ENCODE measurements around the gene STK39.

STK39 gene

DNA sequence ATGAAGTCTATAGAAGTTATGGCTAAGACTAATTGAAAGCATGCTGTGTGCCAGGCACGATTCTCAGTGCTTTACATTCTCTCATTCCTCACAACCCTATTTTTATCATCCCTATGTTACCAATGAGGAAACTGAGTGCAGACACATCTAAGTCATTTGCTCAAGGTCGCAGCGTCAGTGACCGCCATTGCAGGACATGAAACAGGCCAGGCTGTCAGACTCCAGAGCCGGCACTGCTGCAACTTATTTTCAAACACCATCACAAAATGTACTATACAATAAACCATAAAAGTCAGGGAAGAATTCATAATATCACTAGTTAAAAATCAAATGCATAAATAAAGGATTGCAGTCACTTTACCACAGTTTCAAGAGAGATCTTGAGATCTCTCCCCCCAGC is 5.6 kb downstream of the STK39 start:
- no peak for DNase-seq

DNA sequence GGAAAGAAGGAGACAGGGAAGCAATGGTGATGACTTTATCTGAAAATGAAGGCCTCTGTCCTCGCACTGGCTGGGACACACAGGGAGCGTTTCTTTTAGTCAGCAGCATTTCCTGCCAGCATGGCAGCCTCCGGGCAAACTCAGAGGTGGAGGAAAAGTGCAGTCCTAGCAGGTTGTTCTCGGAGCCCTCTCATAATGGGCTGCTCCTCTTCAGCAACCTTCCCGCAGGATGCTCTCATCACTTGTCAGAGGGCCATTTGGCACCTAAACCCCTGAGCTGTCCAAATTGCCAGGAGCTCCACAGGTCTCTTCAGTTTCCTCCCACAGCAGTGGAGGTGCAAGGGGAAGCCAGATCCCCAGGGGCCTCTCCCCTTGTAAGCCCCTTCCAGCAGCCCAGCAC is 6.2 kb downstream of the STK39 start:
- no peak for DNase-seq

DNA sequence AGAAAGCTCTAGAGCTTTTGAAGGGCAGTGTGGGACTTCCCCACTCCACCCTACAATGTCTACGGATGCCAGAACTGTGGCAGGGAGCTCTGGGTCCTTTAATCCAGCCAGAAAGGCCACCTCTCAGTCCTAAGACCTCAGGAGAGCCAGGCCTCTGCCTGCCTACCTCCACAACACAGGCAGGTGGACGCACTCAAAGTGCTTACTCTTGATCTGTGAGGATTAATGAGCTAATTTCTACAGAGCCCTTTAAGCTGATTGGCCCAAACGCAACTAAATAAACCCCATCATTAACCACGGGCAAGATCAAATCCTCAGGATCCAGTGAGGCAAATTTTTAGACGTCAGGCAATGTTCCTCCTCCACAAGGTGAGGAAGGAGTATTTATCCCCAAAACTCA is 8.1 kb downstream of the STK39 start:
- DNase-seq, result no peak

DNA sequence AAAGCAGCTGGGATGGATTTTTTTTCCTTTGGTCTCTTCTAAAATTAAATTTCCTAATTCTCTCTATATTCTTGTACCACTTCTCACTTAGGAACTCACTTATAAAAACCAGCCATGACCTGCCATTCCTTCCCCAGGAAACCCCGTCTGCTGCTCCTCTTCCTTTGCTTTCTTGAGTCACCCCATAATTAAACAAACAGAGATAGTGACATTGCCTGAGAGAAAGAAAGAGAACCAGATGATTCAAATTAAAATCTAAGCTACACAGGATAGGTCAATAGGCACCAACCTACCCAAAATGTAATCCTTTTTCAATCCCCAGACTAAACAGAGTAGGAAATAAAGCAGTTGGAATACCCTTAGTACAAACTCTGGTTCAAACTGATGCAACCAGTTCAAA is 9.7 kb downstream of the STK39 start:
- DNase-seq, result no peak

DNA sequence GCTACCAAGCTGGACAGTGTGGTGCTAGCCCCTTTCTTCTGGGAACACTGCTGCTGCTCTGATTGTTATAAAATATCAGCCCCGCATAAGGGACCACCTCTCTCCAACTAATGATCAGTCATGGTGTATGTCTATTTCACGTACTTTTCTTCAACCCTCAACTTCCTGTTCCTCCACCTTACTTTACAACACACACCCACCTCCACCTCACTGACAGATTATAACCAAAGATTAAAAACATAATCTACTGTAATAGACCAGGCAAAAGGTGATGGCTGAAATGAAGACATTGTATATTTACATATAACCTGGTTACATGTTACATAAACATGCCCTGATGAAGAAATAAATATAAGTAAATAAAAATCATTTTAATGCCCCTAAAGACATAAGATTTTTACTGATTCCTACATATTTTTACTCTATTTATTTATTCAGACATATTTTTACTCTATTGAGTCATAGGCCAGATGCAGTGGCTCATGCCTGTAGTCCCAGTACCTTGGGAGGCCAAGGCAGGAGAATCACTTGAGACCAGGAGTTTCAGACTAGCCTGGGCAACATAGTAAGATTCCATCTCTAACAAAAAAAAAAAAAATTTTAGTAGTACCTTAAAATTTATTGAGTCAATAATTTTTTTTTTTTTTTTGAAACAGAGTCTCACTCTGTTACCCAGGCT is 12.8 kb downstream of the STK39 start:
- no peak for DNase-seq

DNA sequence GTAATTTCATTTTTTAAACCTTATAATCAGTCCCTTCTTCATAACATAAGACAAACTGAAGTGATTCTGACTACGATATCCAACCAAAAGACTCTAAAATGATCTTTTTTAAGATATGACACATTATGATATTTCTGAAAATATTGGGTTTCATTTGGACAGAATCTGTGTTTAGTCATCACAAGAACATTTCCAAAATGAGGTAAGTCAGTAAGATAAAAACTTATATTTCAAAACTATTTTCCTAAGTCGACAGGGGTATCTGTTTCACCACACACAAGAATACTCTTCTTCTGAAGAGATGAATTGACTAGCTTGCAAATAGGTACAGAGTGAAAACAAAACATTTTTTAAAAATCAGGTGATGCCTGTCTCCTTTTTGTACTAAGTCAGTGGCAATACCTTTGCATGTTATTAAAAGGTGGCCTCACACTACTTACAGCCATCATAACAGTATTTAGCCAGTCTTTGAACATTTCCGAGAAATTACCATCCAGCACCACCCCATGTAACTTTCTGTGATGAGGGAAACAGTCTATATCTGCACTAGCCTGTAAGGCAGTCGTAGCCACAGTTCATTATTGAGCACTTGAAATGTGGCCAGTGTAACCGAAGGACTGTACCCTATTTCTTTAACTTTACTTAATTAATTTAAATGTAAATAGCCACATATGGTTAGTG is 13.5 kb downstream of the STK39 start:
- no peak for DNase-seq

DNA sequence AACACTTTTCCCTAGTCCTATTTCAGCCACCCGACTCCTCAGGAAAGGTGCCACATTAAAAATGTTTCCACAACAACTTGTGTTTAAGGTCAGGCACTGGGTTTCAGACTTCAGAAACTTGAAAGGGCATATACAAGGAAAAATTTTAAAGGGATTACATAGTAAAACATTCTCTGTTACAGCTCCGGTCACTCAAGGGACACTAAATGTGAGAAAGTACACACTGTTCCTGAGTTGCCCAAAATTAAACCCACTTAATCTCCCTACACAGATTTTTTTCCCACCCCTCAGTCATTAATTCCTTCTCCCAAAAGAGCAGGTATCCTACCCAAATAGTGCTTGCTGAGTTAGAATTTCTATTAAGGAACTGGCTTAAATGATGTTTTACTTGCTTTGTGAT is 14.2 kb downstream of the STK39 start:
- no peak for DNase-seq

DNA sequence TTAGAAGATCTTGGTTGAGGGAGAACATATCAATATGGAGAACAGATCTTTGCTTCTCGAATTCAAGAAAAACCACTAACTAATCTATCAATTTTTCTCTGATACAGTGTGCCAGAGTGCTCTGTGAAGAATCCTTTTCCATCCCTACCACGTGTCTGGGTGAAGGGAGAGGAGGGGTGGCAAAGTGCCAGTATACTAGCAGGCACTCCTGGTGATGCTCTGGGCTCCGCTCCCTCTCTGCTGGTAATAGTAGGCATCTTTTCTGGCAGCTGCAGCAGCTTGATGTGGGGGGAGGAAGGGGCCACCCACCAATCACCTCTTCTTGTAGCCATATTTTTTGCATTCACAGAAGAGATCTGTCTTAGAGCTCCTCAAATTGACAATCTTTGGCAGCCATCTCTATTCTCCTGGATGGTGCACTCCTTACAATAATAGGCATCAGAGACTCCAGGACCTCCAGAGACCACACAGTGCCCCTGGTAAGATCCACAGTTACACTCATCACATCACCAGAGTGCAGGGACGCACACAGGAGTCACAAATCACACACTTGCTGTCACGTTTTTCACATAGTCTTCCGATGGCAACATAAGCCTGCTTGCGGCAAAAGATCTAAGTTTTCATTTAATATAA is 15.7 kb downstream of the STK39 start:
- DNase-seq, result no peak

DNA sequence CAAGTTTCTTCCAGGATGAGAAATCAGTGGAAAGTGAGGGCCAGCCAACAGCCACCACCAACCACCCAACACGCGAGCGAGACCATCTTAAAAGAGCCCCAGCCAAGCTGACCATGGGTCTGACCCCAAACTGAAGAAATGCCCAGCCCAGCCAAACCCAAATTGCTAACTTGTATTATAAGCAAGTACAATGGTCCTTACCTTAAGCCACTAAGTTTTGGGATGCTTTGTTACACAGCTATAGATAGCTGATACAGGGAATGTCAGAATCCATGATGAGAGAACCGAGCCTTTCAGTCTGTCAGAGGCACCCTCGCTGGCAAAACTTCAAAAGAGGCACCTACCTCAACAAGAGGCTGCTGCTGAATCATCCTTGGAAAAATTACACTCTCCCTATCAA is 17.0 kb downstream of the STK39 start:
- DNase-seq, result no peak

DNA sequence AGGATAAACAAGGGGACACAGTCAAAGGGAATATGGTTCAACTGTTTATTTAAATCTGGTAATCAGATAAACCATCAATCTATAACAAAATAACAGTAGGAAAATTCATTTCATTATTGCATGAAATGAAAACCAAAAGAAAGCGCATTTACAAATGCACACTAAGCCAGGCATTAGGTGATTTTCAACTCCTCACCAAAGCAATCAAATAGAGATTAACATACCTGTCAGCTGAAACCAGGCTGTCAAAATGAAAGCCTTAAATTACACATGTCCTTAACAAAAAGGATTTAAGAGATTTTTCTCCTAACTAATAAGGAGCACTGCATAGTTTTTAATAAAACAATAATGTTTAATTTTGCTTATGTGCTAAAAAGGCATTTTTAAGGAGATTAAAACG is 23.0 kb downstream of the STK39 start:
- no peak for DNase-seq

DNA sequence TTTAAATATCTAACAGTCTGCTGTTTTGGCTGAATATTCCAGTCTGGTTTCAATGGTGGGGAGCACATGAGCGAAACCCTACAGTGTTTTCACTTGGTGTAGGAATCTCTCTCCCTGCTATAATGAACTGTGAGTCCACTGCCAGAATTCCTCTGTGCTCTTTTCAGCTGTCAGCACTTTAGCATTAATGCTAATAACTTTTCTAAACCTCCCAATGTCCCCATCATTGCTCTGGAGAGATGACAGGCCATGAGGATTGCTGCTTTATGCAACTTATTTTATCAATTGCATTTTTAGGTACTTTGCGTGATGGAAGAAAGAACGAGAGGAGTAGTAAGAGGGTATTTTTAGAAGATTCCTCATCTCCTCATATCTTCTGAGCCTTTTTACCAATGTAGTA is 25.3 kb downstream of the STK39 start:
- DNase-seq, result no peak

DNA sequence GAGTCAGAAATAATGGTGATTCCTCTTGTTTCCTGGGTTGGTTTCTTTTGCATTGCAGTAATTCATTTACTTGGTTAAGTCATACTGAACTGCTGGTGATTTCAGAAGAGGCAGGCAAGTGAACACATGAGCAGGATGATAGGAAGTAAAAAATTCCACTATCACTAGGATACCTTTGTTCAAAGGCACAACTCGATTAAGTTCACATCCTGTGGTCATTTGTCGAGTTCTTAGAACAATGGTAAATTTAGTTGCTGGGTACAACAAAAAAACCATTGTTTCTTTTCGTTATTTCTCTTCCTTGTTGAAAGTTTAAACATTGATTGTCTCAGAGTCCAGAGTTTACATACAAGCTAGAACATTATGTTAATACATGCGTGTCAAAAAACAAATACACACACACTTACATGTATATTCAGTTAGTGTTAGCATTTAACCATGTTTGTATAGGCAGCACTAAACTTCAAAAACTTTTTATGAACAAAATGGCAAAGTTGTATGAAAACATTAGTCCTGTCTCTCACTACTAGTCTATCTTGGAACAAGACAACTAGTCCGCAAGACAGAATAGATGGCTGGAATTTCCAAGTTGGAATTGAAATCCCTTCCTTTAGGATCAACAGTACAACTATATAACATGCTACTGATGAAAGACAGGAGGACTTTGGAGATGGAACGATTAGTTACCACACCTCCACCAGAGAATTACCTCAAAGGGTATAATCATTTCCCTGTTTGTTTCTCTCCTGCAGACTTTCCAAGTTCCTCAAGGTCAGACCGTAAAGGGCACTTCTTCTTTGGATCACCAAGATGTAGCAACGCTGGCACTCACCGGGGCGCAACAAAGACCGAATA is 26.2 kb downstream of the STK39 start:
- no peak for DNase-seq

DNA sequence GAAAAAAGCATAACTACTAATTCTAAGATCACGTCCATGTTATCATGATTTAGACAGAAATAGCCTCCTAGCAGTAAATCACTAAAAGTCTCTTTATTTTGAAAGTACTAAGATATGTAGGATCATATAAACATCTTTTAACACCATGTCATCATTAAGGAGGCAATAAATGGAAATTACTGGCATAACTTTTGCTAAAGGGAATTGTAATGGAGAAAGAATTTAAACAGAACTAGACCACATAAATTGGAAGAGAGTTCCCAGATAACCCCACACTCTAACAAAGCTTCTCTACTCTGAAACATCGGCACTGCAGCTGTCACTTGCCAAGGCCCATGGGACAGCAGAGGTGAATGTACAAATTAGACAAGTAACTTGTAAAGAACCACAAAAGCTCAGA is 29.5 kb downstream of the STK39 start:
- DNase-seq, result no peak

DNA sequence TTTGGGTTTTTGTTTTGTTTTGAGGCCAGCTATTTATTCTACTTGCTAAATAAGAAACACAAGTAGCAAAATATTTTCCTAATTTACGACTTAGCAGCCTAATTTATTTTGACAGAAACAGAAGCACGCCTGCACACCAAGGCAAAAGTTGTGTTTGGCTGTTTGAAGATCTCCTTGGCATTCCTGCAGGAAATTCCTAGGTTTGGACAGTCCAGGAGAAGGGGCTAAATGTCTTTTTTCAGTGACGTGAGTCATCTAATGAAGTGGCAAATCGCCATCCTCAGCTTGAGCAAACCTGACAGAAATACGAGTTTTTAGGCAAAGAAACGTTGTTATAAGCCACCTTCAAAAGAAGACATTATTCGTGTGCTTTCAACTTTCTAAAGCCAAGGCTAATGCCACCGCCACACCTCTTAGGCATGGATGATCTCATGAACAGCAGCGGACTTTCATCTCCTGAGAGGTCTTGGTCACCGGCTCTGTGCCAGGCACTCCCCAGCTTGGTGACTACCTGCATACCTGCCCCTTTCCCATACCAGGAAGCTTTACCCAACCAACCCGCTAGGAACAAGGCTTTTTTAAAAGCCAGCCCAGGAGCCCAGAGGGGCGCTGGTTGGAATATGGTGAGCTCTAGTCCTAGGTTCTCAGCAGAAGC is 30.9 kb downstream of the STK39 start:
- DNase-seq, result no peak

DNA sequence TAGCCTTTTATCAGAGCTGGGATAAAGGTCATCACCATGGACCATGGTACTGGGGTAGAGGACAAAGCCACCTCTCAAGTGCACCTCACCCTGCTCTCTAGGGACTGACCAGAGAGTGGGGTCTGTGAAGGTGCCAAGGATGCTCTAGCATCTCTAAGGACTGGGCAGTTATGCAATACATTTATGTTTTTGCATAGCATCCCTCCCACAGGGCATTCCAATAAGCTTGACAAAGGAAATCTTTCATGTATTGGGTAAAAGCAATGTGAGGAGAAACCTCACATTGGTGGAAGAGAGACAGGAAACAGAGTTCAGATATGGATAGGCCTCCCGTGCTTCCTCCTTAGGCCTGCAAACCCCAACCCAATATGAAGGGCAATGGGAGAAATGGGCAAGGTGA is 31.6 kb downstream of the STK39 start:
- DNase-seq, result no peak

DNA sequence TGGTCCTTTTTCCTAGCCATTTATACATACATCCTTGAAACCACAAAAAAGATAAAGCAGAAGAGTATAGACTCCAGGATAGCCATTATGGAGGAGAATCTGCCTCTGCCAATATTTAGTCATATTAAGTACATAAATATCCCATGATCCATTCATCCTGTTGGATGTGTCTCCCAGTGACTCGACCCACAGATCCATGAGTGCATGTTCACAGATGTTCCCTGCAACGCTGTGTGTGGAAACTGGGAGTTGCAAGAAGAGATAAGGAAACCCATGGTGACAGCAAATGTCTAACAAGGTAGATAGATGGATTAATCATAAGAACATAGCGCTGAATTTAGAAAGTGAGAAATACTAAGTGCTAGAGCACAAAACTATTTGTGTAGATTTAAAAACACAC is 34.5 kb downstream of the STK39 start:
- DNase-seq, result no peak

DNA sequence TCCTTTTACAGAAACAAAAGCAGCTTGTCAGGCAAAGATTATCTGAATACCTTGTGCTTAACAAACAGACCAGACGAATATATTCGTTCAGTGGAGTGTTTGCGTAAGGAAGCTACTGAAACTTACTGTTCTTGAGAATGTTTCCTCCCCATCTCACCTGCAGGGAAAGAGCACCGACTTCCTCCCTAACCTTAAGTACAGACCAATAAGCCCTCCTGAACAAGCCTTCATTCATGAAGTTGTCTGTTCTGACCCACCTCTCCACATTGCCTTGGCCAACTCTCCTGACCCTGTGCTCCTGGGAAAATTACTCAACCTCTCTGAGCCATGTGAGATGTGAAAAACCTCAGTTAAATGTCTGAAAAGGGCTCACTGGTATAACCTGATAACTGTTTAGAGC is 35.2 kb downstream of the STK39 start:
- DNase-seq, result no peak

DNA sequence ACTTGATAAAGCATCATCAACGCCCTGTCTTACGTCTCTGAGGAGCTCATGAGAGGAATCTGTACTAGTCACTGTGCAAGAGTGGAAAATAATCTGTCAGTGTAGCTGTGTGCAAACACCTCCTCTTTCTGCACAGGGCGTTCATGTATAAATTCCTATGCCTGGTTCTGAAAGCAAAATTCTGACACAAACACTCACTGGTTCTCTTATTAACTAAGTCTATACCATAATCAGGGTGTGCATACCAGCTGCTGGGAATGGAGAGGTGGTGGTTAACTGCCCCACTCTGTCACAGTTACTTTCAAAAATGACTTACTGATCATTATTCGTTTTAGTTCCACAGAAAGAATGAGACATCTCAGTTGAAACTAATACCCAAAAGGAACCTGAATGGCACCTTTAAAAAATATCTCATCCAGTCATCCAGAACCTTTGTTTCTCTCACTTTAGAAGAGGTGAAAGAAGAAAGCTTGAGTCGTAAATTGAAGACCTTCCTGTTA is 35.7 kb downstream of the STK39 start:
- DNase-seq, result no peak

DNA sequence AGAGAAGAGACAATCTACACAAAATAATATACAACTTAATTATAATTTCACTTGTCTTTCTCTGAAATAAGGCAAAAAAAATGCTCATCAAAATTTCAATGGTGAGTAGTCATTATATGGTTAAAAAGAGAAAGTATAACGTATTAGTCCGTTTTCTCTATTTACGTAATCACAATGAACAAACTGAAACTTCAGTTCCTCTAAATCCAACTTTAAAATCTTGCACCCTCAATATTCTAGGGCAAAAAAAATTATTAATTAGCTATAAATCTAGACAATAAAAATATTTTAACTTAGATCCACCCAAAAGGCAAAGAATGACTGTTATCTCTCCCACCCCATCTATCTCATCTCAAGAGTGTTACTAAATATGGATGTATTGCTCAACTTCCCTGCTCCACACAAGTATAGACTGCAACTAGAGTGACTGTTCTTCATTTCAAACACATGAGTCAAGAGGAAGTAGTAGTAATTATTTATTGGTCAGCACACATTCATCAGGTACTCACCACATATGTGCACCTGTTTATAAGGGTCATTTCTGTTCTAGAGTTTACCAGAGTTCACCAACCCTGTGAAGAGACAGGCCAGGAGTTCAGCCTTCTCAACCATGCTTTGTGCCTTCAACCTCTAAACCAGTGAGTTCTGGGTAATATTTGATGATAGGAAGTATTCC is 36.4 kb downstream of the STK39 start:
- DNase-seq, result no peak

DNA sequence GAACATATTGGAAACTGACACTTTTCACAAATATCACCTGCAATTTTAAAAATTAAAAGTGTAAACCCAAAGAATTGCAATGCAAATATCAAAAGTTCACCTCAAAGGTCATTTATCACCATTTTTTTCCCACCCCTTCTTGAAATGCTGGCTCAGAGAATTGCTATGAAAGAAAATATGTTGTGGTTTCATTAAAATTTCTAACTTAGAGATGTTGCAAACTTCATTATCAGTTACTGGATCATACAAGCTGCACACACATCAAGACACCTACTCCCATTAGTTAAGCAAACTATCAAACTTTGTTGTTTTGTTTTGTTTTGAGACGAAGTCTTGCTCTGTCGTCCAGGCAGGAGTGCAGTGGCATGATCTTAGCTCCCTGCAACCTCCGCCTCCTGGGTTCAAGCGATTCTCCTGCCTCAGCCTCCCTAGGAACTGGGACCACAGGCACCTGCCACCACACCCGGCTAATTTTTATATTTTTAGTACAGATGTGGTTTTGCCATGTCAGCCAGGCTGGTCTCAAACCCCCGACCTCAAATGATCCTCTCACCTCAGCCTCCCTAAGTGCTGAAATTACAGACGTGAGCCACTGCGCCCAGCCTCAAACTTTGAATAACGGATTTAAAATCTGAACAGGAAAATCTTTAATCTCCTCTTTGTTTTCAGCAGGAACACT is 37.0 kb downstream of the STK39 start:
- DNase-seq, result no peak

DNA sequence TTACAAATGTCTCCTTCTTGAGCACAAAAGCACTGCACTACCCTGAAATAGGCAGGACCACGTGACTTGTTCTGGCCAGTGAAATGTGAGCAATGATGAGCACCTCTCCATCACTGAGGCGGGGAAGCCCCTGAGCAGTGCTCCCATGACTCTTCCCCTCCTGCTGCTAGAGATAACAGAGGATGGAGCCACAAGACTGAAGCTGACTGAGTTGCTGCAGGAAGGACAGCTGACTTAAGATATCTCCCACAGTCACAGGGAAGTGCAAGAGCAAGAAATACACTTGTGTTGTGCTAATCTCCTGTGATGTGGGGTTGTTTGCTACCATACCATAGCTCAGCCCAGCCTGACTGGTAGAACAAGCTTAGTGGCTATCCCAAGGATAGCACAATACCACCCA is 38.7 kb downstream of the STK39 start:
- DNase-seq, result no peak

DNA sequence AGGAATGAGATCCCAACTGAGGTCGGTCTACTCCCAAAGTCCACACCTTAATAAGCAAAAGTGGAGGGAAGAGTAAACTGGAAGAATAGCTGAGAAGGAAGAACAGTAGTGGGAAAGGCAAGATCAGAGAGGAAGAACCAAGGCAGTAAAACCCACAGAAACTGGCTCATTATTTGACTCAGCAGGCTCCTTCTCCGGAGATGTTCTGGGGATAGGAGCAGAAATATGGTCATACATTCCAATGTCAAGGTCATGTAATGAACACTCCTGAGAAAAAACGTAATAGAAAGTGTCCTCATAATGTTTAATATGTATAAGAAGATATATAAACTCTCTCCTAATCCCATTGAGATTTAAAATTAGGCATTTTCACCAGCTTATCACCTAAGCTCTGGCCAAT is 39.5 kb downstream of the STK39 start:
- DNase-seq, result no peak
